IPS-NIHi7 (cell line): ENCODE results near the gene MEF2C.

Experiments used
- DNase-seq: peaks from one replicate; pipeline ENCODE4 v3.0.0; 2012; ENCODE audit warnings: mixed read lengths; ENCODE audit errors: extremely low spot score

Gene MEF2C

DNA sequence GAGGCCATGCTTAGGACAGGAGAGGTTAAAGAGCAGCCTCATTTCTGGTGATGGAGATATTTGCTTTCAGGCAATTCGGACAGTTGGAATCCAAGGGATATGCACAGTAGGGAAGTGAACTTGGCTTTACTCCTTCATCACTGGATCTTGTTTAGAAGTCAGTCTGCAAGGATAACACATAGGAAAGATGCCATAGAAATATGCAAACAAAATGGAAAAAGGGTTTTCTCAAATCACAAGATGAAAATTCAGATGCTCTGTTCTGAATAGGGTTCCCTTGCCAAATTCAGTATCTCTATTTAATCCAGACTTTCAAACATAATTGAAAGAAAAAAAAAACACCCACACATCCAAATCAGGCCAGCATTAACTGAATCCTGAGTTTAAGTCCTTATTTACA is 166.9 kb downstream of the MEF2C start:
- no peak for DNase-seq

DNA sequence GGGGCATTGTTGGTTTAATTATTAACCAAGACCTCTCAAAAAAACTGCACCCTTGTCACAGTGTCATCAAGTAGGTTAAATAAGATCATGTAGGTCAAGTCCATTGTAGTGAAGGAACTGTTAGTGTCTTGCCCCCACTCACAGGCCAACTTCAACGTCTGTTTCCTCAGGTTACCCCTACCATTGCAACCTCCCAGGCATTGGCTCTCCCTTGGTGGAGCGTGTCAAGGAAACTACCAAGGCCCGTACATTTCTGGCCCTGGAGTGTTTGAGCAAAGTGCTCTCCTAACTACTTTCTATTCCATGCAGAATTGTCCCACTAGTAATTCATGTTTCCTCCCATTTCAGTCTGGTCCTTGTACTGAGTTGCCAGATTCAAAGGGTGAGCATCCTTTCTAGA is 167.5 kb downstream of the MEF2C start:
- no peak for DNase-seq

DNA sequence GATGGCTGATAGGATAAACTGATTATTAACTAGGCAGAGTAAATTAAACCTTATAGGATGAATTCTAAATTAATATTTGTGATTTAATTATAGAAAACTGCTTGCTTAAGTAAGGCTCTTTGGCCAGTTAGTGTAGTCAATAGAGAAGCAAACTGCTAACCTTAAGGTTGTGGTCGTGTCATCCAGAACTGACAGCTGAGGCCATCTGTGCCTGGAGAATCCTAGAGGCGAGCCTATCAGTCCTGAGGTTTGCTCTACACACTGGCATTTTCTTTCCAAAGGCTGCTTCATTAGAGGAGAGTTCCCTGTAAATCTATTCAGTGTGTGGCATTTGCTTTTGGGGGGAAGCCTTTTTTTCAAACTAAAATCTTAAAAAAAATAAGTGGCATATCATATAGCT is 169.2 kb downstream of the MEF2C start:
- DNase-seq = no peak

DNA sequence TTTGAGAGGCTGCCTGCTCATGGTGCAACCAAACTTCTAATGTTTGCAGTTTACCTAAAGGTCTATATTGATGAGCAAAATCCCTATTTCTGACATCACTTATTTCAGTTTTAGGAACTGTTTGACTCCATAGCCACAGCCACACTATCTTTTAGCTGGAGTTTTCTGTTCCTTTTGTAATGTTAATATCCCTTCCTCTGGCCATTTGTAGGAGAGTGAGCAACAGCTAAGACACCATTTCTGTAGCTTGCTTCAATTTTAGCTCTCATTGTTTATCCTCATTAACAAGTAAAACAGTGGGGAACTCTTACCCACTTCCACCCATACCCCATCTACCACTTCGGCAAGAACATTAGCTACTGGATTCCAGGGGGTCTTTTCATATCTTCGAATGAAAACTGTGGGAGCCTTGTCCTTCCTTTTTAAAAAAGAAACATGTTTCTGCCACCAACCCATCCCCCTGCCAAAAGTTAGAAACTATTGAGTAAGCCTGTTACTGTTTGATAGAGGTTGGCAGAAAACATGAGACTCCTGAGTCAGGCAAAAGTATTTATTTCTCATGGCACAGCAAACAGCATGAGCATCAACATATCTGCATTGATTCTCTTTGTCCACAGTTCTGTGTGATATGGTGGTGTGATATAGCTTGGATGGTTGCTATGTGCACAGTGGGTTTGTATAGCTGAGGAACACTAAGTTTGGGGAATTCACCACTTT is 174.1 kb downstream of the MEF2C start:
- no peak for DNase-seq

DNA sequence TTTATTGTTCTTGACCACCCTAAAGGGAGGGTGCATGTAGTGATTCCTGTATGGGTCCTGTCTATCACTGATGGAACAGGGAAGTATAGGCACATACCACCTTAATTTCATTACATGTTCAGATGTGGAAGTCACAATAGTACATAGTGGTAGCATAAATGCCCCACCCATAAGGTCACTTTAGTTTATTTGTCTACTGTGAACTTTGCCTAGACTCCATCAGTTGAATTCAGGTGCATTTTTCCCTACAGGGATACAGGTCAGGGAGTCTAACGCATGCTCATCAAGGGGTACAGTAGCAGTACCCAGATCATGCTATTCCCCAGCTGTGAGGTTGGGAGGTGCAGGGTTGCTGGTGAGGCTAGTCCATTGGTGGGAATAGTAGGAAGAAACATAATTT is 175.0 kb downstream of the MEF2C start:
- no peak for DNase-seq

DNA sequence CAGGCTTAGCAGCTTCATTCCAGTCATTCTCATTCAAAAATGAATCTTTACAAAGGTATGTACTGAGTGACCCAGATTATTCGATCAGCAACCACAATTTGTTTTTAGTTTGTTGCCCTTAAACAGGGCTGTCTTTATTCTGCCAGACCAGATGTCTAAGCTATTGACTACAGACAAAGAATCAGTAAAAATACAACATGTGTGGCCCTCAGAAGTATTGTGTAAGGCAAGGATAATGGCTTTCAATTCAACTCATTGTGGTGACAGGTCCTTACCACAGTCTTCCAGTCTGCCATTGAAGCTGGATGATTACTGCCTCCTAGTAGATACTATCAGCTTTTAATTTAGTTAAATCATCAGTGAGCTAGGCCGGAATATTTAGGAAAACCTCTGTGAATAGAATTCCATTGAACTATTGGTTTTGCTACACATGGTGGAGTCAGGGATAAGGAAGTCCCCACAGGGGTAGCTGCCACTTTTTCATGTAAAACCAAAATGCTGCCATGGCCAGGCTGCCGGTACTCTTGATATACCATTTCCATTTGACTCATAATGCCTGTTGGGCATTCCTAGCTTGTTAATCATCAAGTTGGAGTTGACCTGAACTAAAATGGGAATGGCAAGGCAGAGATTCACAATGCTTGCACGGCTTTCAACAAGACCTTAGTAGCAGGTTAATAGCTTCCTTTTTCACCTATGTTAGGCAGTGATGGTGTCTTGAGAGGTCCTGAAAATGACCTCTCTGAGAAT is 175.6 kb downstream of the MEF2C start:
- DNase-seq = no peak

DNA sequence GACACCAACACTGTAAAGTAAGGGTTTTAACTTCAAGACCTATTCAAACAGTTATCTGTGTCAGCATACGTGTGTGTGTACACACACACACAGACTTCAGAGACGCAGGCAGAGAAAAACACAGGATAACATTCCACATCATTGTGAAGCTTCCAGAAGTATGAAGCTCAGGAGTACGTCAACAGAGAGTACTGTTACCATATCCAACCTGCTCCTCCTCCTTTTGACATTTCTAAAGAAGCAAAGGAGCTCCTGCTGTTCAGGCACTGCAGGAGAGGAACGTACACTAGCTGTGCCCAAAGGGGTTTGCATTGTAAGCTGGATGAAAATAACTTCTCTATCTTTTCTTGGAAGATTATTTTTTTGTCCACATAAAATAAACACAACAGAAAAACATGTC is 180.7 kb downstream of the MEF2C start:
- DNase-seq = no peak

DNA sequence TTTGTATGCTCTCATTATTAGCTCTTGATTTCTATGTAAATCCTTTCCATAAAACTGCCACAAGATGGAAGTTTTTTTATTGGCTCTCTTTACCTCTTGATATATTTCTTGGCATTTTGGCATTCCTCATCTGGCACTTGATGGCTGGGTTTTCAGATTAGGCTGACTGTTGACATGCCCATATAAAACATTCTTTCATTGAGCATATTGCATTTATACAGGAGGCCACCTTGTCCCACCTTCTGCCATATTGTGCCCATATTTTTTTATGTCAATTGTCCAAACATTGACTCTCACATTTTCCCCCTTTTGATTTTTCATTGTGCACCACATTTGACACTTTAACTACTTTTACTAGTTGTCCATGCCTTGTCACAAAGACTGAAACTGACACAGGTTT is 182.9 kb downstream of the MEF2C start:
- DNase-seq = no peak

DNA sequence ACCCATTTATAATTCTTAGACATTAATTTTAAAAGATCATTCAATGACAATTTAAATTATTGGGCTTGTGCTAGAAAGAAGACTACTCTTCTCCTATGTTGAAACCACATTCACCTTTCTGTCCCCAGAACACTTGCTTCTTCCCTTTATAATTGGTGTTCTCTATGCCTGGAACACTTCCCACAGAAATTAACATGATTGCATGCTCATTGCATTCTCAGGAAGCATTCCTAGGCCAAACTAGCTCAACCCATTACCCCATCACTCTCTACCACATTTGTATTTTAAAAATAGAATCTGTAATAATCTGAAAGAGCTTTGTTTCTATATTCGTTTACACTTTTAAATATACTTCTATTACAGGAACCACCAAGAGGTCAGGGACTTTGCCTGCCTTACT is 184.7 kb downstream of the MEF2C start:
- no peak for DNase-seq

DNA sequence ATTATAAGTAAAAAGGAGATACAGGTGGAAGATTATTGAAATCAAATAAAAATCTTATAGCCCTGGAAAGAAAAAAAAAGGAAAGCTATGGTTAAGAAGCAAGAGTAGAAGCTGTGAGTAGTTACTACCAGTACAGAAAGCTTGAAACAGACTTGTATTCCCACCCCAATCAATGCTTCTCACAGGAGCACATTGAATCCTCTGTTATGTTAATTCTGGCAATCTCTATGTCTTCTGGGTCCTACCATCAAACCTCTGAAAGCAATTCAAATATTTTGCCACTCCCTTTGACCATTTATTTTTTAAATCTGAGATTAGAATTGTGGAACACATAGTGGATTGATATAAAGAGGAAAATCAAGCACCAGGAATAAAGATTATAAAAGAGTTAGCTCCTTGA is 186.5 kb downstream of the MEF2C start:
- no peak for DNase-seq

DNA sequence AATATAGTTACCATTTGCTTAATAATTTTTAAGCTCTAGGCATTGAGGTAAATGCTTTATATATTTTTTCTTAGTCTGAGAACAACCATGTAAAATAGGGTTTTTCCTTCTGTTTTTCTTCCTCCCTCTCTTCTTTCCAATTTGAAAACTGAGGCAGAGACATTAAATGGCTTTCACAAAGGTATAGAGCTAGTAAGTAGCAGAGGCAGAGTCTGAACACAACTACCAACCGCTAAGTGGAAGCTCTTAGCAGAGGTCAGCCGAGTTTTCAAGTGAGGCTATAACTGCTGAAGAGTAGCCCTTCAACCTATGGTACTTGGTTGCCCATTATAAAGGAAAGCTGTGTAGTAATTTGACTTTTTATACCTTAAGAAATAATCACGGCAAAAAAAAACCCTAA is 187.1 kb downstream of the MEF2C start:
- no peak for DNase-seq

DNA sequence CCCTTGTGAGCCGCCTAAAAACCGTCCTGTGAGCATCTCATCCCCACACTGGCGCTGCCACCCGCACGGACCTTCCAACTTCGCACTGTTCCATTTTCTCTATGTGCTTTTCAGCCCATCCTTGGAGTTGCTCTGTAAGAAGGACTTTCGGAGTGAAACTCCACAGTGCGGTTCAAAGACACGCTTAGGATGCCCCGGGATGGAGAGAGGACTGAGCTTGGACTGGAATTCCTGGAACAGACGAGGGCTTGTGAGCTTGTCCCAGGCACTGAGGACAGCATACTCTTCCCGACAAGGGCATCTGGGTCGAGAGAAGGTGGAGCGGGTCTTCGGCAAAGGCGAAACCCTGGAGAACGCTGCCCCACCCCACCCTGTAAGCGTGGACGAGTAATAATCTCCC is 187.8 kb downstream of the MEF2C start:
- no peak for DNase-seq

DNA sequence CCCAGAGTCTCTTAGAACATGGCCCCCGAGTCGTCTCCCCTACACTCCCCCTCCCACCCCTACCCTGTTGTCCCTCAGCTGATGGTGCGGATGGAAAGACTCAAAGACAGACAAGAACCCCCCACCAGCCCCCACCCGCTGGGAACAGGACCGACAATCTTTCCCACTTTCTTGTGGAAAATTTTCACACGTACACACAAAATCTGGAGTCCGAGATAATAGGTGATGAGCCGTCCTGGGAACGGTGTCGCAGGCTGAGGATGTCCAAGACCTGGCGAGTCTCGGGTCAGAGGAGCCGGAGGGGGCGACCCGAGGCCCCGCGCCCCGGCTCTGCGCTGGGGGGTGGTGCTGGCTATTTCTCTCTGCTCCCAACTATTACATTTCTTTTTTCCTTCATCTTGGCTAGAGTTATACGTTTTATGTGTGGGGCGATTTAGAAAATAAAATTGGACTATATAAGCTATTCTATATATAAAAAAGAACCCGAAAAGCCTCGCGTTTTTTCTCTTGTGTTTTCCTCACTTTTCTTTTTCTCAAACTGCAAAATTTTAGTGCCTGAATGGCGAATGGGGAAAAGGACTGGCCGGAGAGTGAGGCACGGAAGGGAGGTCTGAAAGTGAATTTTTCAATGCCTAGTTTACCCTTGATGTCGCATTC is 188.8 kb downstream of the MEF2C start:
- DNase-seq = no peak

DNA sequence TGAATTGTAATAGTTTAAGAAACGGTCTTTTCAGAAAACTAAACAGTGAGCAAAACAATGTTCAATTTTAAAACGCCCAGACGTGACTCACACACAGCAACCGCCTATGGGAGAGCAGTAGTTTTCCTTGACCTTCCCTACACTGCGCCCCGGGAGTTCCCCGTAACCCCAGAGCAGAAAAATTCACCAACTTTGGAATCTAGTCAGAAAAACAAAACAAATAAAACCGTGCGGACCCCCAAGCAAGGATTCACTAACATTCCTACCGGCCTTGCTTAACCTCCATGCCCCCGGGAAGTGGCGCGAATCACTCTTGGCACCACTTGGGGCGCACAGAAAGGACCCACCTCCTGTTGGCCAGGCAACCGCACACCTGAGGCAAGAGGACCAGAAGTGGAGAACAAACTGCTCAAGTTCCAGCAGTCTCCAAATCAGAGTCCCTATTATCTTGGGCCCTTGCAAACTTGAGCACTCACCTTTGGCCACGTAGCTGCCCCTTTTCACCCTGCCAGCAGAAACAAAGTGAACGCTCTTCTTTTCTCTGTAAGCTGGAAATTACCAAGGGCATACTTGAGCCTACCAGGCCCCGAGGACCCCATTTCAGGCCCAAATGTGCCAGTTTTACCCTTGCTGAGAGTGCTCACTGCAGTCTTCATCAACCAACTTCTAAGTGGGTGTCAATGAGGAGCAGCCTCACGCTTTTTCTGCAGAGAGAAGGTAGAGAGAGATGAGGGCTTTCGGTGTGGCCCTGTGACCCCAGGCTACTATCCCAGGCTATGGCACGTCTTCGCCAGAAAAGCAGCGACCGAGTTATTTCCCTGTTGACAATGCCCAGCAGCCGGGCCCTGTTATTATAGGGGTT is 189.7 kb downstream of the MEF2C start:
- no peak for DNase-seq

DNA sequence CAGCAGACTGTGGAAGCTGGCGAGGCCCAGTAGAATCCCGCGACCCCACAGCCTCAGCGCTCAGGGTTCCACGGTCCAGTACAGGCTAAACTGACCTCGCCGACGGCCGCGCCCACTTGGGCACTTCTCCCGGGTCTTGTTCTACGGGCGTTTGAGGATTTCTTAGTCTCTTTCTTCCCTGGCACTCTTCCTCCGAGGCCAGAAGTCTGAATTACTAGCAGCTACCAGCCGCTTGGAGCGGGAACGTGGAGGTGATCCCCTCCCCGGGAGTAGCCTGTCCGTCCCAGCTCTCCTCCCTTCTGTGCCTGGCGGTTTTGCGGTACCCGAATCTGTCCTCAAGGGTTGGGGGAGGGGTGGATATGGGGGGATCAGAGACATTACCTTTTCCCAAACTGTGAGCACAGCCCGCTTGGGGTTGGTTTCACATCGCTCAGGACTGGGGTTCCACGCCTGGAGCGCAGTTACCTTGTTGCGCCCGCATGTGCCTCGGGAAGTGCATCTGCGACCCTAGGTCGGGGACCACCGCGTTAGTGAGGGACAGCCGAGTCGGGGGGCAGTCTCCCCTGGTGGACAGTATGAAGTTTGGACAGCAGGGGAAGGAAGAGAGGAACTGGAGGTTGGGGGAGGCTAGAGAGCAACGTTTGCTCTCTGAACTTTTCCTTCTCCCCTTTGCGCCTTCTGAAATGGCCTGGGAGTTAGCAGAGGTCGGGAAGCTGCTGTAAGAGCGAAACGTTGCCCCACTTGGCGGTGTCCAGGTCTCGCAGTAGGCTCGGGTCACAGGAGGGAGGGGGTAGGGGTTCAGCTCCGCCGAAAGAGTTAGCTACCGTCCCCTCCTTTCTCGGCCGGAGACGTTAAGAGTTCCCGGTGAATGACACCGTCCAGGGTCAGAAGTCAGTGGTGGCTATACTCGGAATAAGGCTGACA is 190.8 kb downstream of the MEF2C start:
- peak; percentile 28 for DNase-seq

DNA sequence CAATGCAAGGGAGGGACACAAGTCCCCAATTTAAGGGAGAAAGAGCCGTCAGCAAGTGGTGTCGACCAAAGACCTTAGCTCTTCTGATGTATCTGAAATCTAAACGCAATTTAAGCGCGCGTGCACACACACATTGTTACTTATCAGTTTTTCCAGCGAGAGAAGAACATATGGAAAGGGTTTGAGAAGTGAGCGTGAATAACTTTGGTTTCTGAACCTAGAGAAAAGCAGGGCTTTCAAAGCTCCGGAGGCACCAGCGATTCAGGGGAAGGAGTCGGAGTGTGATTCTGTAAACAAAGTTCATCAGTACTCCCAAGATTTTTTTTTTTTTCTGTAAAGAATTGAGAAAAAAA is 191.8 kb downstream of the MEF2C start:
- DNase-seq = no peak

DNA sequence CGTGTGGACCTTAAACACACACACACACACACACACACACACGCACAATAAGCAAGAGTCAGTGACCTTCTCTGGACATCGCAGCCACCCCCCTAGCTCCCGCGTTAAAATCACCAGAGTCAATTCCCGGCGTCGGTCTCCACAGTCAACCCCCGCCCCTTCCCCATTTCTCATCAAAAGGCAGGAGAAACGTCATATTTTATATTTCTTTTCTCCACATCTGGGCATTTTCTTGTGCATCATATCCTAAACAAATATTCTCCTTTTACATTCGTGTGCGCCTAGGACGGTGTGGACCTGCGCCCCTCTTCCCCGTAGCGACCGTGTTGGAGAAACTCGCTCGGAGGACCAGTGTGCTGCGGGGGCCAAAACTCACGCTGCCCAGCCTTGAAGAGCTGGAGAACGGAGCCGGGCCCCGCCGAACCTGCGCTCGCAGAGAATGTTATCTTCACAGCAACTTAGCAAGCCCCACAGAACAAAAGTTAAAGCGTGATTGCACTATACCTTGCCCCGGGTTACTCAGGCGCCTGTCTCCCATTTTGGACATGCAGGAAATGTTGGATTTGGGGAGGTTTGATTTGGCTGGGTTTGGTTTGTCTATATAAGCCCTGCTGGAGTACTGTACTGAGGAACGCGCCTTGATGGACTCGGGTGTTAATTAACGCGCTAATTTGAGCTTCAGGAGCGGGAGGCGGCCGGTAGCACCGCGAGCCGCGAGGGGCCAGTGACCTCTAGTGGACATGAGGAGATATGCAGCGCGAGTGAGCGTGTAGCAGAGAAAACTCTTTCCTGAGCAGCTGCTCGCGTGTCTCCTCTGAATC is 192.4 kb downstream of the MEF2C start:
- DNase-seq = peak; percentile 70

DNA sequence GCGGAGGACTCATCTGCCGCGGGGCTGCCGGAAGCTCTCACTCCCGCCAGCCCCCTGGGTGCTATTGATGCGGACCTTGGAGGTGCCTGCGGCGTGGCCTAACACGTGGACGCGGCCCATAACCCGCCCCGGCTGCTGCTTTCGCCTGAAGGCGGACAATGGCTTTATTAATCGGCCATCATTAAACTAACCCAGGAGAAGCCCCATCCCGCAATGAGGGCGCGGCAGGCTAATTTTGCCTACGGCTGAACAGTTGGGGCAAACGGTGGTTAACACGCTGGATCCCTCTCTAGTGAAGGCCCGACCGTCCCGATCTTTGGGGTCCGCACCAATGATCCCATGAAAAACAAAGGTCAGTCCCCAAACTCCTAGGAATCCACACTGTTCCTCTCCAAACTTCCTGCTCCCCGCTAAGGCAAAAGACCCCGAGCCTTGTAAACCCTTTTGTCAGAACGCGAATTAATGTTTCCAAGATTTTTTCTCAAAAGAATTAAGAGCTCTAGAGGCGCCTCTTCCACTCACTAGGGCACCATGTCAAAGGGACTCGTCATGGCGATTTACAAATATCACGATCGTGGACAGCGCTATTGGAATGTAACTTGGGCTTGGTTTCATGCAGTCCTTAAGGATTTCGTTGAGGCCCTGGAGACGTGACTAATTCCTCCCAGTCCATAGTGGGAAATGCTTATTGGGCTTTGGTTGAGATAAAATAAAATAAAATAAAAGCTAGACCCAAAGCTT is 193.1 kb downstream of the MEF2C start:
- no peak for DNase-seq

DNA sequence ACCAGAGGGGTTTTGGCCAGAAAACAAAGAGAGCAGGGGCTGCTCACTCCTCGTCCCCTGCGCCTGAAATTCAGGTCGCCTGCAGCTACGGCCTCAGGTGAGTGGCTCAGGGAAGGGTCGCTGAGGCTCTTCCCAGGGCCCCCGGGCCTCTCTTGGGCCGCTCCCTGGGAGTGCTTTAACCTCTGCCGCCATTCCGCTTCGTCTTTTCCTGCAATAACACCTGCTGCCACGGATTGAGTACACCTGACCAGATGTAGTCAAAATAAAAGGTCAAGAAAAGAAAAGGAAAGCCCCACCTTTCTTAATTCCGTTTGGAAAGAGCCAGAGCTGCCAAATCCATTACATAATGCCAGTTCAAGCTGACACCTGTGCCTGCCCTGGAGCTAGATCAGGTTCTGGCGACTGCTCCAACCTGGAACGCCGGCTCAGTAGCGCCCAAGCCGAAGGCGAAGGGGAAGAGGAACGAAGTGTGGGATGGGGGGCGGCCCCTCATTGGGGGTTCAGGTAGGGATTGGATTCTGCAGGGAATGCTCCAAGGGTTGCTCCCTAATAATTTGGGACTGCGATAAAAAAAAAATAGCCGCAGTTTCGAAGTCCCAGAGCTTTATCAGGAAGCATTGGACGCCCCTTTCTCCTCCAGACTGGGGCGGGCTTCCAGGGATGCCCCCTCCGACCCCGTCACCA is 193.9 kb downstream of the MEF2C start:
- DNase-seq = peak; percentile 44
